Prostate gland (tissue), 2 donors: ENCODE data around the gene FOXC2. TPM values are rescaled to one million over a fixed set of nuclear protein-coding genes. Genes with fewer than 3 reads are reported as not detected.

Source experiments
- DNase-seq: peaks from one replicate; pipeline ENCODE4 v3.0.0-alpha.2; 2019; ENCODE audit warnings: low spot score
- H3K27ac ChIP-seq, 2 donors: fragments of 200-600 bp; sonication (generic); 2 replicates each; pipeline ENCODE4 v1.5.1; 2017 to 2019
- H3K27me3 ChIP-seq: fragments of 200-600 bp; sonication (generic); replicated peaks from 2 replicates; pipeline ENCODE4 v1.5.1; 2019; ENCODE audit not compliant: insufficient read depth
- H3K36me3 ChIP-seq, 2 donors: fragments of 200-600 bp; sonication (generic); 1 replicate in 1 of 2; 2 replicates in 1 of 2; pipeline versions ENCODE4 v1.5.1 to v1.8.1; 2017 to 2019
- H3K4me1 ChIP-seq: fragments of 200-600 bp; sonication (generic); replicated peaks from 2 replicates; pipeline ENCODE4 v1.5.1; 2019
- H3K4me3 ChIP-seq, 2 donors: fragments of 200-600 bp; sonication (generic); 2 replicates each; pipeline ENCODE4 v1.5.1; 2017 to 2019
- H3K9me3 ChIP-seq: fragments of 200-600 bp; sonication (generic); 2 replicates; pipeline ENCODE4 v1.5.1; 2017
- CTCF ChIP-seq, 4 experiments: fragments of 200-600 bp in 2 of 4; fragments of 450-650 bp in 2 of 4; sonication (generic) in 2 of 4; IDR thresholded peaks; 1 replicate in 3 of 4; 2 replicates in 1 of 4; pipeline ENCODE4 v1.5.1; 2016 to 2019; ENCODE audit warnings: antibody characterized with exemption in 4 of 4, mild to moderate bottlenecking in 2 of 4, moderate library complexity in 2 of 4
- POLR2A ChIP-seq: fragments of 450-650 bp; IDR thresholded peaks from one replicate; pipeline ENCODE4 v1.6.1; 2016; ENCODE audit warnings: antibody characterized with exemption, mild to moderate bottlenecking
- POLR2AphosphoS5 ChIP-seq: sonication (generic); formaldehyde crosslinking; IDR thresholded peaks from one replicate; pipeline ENCODE4 v1.6.1; 2017; ENCODE audit warnings: antibody characterized with exemption
- WGBS: methylation state at CpG from one replicate; pipeline ENCODE4 v1.1.5; 2018; 5-methylcytosine and 5-hydroxymethylcytosine counted together
- intact Hi-C: fragments of 100-400 bp; cut with DNase I; formaldehyde crosslinking; loops from one replicate; pipeline ENCODE4 v1.14.2; 2022
- total RNA-seq, 2 donors: library from RNA; depleted of rRNA; stranded (reverse); fragments of >200 nt; gene quantifications; one replicate each; pipeline ENCODE4 v1.1.0, GENCODE V29; 2016

FOXC2 gene
- total RNA-seq, 2 donors from 2014 or later = 0.41 to 6.5 TPM

GRCh38 chr16:86529160-86529559 is 37.5 kb upstream of the FOXC2 start:
- intact Hi-C loops = no loop called here
- H3K4me1 ChIP-seq = no peaks in the 10 kb centered on the region
- H3K9me3 ChIP-seq = no peaks in the 10 kb centered on the region
- no peaks in the 10 kb centered on the region for H3K36me3 ChIP-seq
- H3K4me3 ChIP-seq = no peak overlapping the region
- TF ChIP-seq POLR2AphosphoS5 = no peak
- TF ChIP-seq CTCF (IDR thresholded peaks at IDR 0.05) = no peak
- TF ChIP-seq POLR2A = no peak
- WGBS = 86% methylated on average over 8 of the region's 8 CpGs
- H3K27me3 ChIP-seq = no peaks in the 10 kb centered on the region
- no peak overlapping the region for H3K27ac ChIP-seq
- DNase-seq = no peak

- Histone ChIP-seq H3K36me3 (no peaks in the 10 kb centered on the region), H3K9me3 (no peaks in the 10 kb centered on the region), H3K4me1 (no peaks in the 10 kb centered on the region), H3K27me3 (no peaks in the 10 kb centered on the region), H3K4me3 (no peak overlapping the region), H3K27ac (peak overlapping the region in 1 of 2 donors; percentile 4)
- DNase-seq = no peak
- 81% methylated on average over 31 of the region's 31 CpGs for WGBS
- TF ChIP-seq POLR2AphosphoS5 (no peak), POLR2A (no peak), CTCF (IDR thresholded peaks at IDR 0.05) (no peak)
- intact Hi-C loops = no loop called here
Observed at GRCh38 chr16:86530251-86531190, 36.1 kb upstream of the FOXC2 start.

- no peaks in the 10 kb centered on the region for H3K36me3 ChIP-seq
- WGBS = 33% methylated on average over 7 of the region's 7 CpGs
- no peaks in the 10 kb centered on the region for H3K9me3 ChIP-seq
- intact Hi-C loops = no loop called here
- no peak overlapping the region for H3K4me3 ChIP-seq
- no peak for DNase-seq
- no peaks in the 10 kb centered on the region for H3K27me3 ChIP-seq
- peak overlapping the region in 1 of 2 donors; percentile 4 for H3K27ac ChIP-seq
- no peaks in the 10 kb centered on the region for H3K4me1 ChIP-seq
- TF ChIP-seq CTCF (IDR thresholded peaks at IDR 0.05) (no peak), POLR2AphosphoS5 (no peak), POLR2A (no peak)
Observed at GRCh38 chr16:86531191-86531545, 35.5 kb upstream of the FOXC2 start.

- no peaks in the 10 kb centered on the region for H3K9me3 ChIP-seq
- no peaks in the 10 kb centered on the region for H3K27me3 ChIP-seq
- intact Hi-C loops = no loop called here
- no peaks in the 10 kb centered on the region for H3K36me3 ChIP-seq
- 93% methylated on average over 46 of the region's 49 CpGs for WGBS
- peak overlapping the region in 1 of 2 donors; percentile 4 for H3K27ac ChIP-seq
- TF ChIP-seq CTCF (IDR thresholded peaks at IDR 0.05) (no peak), POLR2A (no peak), POLR2AphosphoS5 (no peak)
- no peaks in the 10 kb centered on the region for H3K4me1 ChIP-seq
- no peak overlapping the region for H3K4me3 ChIP-seq
- no peak for DNase-seq
Observed at GRCh38 chr16:86531641-86532525, 34.7 kb upstream of the FOXC2 start.
